Effector memory CD4-positive, alpha-beta T cell (primary cell): Measurements from ENCODE around the gene SNRPA.

ENCODE experiments used
- DNase-seq, 3 donors: peaks; one replicate each; pipeline ENCODE4 v3.0.0-alpha.2; 2020
- H3K27ac ChIP-seq: 2 replicates; pipeline ENCODE4 v1.7.0; 2013; ENCODE audit warnings: mild to moderate bottlenecking, low read length, moderate library complexity; ENCODE audit not compliant: insufficient read depth, poor library complexity, severe bottlenecking
- H3K27me3 ChIP-seq: replicated peaks from 2 replicates; pipeline ENCODE4 v1.7.0; 2013; ENCODE audit warnings: mild to moderate bottlenecking, low read length; ENCODE audit not compliant: insufficient read depth, control insufficient read depth, poor library complexity, severe bottlenecking
- H3K36me3 ChIP-seq: 2 replicates; pipeline ENCODE4 v1.7.0; 2013; ENCODE audit warnings: mild to moderate bottlenecking, low read length, moderate library complexity; ENCODE audit not compliant: control insufficient read depth, insufficient read depth
- H3K4me1 ChIP-seq: 2 replicates; pipeline ENCODE4 v1.7.0; 2013; ENCODE audit warnings: low read length, mild to moderate bottlenecking; ENCODE audit not compliant: control insufficient read depth, insufficient read depth, poor library complexity, severe bottlenecking
- H3K4me3 ChIP-seq: 2 replicates; pipeline ENCODE4 v1.7.0; 2013; ENCODE audit warnings: low read length, low read depth, mild to moderate bottlenecking; ENCODE audit not compliant: insufficient read depth, poor library complexity, severe bottlenecking
- H3K9me3 ChIP-seq: 2 replicates; pipeline ENCODE4 v1.7.0; 2013; ENCODE audit warnings: mild to moderate bottlenecking, low read length, moderate library complexity; ENCODE audit not compliant: control insufficient read depth

The SNRPA gene

GRCh38 chr19:40713939-40714338 is 37.1 kb upstream of the SNRPA start:
- H3K9me3 ChIP-seq, result no peaks in the 10 kb centered on the region
- H3K27ac ChIP-seq, result peak overlapping the region; percentile 95
- no peaks in the 10 kb centered on the region for H3K27me3 ChIP-seq
- DNase-seq, result no peak
- H3K4me1 ChIP-seq, result peaks cover 38% of the 10 kb centered on the region
- peaks cover 5% of the 10 kb centered on the region for H3K36me3 ChIP-seq
- peak overlapping the region; percentile 67 for H3K4me3 ChIP-seq

- H3K4me1 ChIP-seq, result peaks cover 45% of the 10 kb centered on the region
- H3K27me3 ChIP-seq, result no peaks in the 10 kb centered on the region
- peak overlapping the region; percentile 67 for H3K4me3 ChIP-seq
Measured at GRCh38 chr19:40714441-40715299, 36.3 kb upstream of the SNRPA start.

GRCh38 chr19:40716031-40716481 is 34.9 kb upstream of the SNRPA start:
- Histone ChIP-seq H3K9me3 (no peaks in the 10 kb centered on the region), H3K27ac (peak overlapping the region; percentile 95), H3K4me3 (peak overlapping the region; percentile 67), H3K27me3 (no peaks in the 10 kb centered on the region), H3K4me1 (peaks cover 45% of the 10 kb centered on the region), H3K36me3 (no peaks in the 10 kb centered on the region)
- DNase-seq, result peak; percentile 35 to 64 (median 60)

More at GRCh38 chr19:40714441-40715299, 36.3 kb upstream of the SNRPA start:
- Histone ChIP-seq H3K9me3 (no peaks in the 10 kb centered on the region), H3K27ac (peak overlapping the region; percentile 95), H3K36me3 (peaks cover 3% of the 10 kb centered on the region)
- peak; percentile 87 to 90 (median 90) for DNase-seq

- Histone ChIP-seq H3K9me3 (no peaks in the 10 kb centered on the region), H3K27me3 (no peaks in the 10 kb centered on the region), H3K27ac (peak within 1 kb of the TSS; percentile 95), H3K4me1 (peaks cover 45% of the 10 kb centered on the region), H3K36me3 (peaks cover 1% of the 10 kb centered on the region), H3K4me3 (peak within 1 kb of the TSS; percentile 67)
- DNase-seq, result peak; percentile 99 to 100 (median 99)
Measured at GRCh38 chr19:40716482-40717324, 34.3 kb upstream of the SNRPA start, which contains the start of the genes COQ8B and ITPKC. Gene COQ8B, minus strand, starts transcription at chr19:40716886. Its CDS starts 2,254 bp downstream, at chr19:40714632. Gene ITPKC, plus strand, starts transcription at chr19:40717112. Its CDS starts 24 bp downstream, at chr19:40717136.

- peak overlapping the region; percentile 95 for H3K27ac ChIP-seq
- no peaks in the 10 kb centered on the region for H3K27me3 ChIP-seq
- no peak for DNase-seq
- peaks cover 4% of the 10 kb centered on the region for H3K36me3 ChIP-seq
- peaks cover 52% of the 10 kb centered on the region for H3K4me1 ChIP-seq
- H3K4me3 ChIP-seq, result peak overlapping the region; percentile 67
- H3K9me3 ChIP-seq, result no peaks in the 10 kb centered on the region
Measured at GRCh38 chr19:40717325-40717879, 33.6 kb upstream of the SNRPA start.

GRCh38 chr19:40717880-40718773 is 32.9 kb upstream of the SNRPA start:
- Histone ChIP-seq H3K36me3 (peaks cover 4% of the 10 kb centered on the region), H3K27ac (peak overlapping the region; percentile 95), H3K4me1 (peaks cover 52% of the 10 kb centered on the region), H3K4me3 (peak overlapping the region; percentile 67), H3K9me3 (no peaks in the 10 kb centered on the region), H3K27me3 (no peaks in the 10 kb centered on the region)
- DNase-seq, result no peak

- Histone ChIP-seq H3K4me1 (peaks cover 50% of the 10 kb centered on the region), H3K4me3 (no peak overlapping the region), H3K27ac (no peak overlapping the region), H3K27me3 (no peaks in the 10 kb centered on the region), H3K36me3 (peaks cover 9% of the 10 kb centered on the region), H3K9me3 (no peaks in the 10 kb centered on the region)
- no peak for DNase-seq
Measured at GRCh38 chr19:40718774-40719391, 32.1 kb upstream of the SNRPA start.

GRCh38 chr19:40719414-40719894 is 31.5 kb upstream of the SNRPA start:
- DNase-seq, result no peak
- H3K27me3 ChIP-seq, result no peaks in the 10 kb centered on the region
- no peak overlapping the region for H3K27ac ChIP-seq
- H3K9me3 ChIP-seq, result no peaks in the 10 kb centered on the region
- H3K4me1 ChIP-seq, result peaks cover 44% of the 10 kb centered on the region
- no peak overlapping the region for H3K4me3 ChIP-seq
- peaks cover 12% of the 10 kb centered on the region for H3K36me3 ChIP-seq
